HG02642 (cell line): ENCODE data around the gene CYB5R3.
"Not testable (repeated sequence)": the region's sequence is repeated elsewhere in the genome, so short reads cannot be mapped to it uniquely, and the experiment has no call there.

Experiments
- ATAC-seq: cut with Tn5 transposase; IDR thresholded peaks from one replicate; pipeline ENCODE4 v1.9.1; 2021; ENCODE audit warnings: mild to moderate bottlenecking; ENCODE audit not compliant: unreplicated experiment, poor library complexity

The CYB5R3 gene

DNA sequence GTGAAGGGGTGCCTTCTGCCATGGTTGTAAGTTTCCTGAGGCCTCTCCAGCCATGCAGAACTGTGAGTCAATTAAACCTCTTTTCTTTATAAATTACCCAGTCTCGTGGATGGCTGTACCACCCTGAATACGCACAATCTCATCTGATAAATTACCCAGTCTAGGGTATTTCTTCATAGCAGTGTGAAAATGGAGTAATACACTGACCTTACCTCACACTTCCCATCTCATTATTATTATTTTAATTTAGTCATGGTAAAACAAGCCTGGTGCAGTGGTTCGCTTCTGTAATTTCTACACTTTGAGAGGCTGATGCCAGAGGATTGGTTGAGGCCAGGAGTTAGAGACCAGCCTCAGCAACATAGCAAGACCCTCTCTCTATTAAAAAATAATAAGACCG is 30.5 kb upstream of the CYB5R3 start:
- ATAC-seq: no peak

DNA sequence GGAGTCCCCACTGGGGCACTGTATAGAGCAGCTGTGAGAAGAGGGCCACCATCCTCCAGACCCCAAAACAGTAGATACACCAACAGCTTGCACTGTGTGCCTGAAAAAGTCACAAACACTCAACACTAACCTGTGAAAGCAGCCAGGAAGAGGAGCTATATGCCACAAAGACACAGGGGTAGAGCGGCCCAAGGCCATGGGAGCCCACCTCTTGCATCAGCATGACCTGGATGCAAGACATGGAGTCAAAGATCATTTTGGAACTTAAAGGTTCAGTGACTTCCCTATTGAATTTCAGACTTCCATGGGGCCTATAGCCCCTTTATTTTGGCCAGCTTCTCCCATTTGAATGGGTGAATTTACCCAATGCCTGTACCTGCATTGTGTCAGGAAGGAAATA is 29.7 kb upstream of the CYB5R3 start:
- ATAC-seq: no peak

- not testable (repeated sequence) for ATAC-seq
Measured at GRCh38 chr22:42677936-42678335, 28.7 kb upstream of the CYB5R3 start.

- no peak for ATAC-seq
Measured at GRCh38 chr22:42676059-42676607, 26.9 kb upstream of the CYB5R3 start.

GRCh38 chr22:42673898-42674401 is 24.8 kb upstream of the CYB5R3 start:
- no peak for ATAC-seq

- not testable (repeated sequence) for ATAC-seq
Measured at GRCh38 chr22:42673071-42673470, 23.9 kb upstream of the CYB5R3 start.

DNA sequence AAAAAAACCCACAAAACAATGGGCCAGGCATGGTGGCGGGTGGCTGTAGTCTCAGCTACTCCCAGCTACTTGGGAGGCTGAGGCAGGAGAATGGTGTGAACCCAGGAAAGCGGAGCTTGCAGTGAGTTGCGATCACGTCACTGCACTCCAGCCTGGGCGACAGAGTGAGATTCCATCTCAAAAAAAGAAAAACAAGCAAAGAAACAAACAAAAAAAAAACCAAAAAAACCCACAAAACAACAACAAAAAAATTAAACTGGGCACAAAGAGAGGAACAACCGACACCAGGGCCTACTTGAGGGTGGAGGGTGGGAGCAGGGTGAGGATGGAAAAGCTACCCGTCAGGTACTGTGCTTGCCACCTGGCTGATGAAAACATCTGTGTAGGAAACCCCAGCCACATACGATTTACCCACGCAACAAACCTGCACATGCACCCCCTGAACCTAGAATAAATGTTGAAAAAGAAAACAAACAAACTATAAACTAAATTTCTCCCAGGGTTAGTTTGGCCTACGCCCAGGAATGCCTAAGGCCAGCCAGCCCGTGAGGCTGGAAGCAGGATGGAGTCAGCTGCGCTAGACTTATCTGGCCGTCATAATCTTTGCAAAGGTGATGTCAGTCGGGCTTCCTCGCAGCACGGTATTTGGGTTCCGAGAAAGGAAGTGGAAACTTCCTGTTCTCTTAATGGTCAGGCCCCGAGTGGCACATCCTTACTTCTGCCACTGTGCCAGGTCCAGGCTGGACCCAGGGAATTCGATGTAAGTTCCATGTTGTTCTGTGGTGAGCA is 21.9 kb upstream of the CYB5R3 start:
- ATAC-seq: no peak

GRCh38 chr22:42670046-42670445 is 20.9 kb upstream of the CYB5R3 start:
- no peak for ATAC-seq

GRCh38 chr22:42666393-42666792 is 17.2 kb upstream of the CYB5R3 start:
- ATAC-seq: not testable (repeated sequence)

- peak; percentile 58 for ATAC-seq
Measured at GRCh38 chr22:42664976-42665831, 16.0 kb upstream of the CYB5R3 start.

GRCh38 chr22:42661985-42662831 is 13.0 kb upstream of the CYB5R3 start:
- ATAC-seq: no peak

GRCh38 chr22:42656578-42656977 is 7.4 kb upstream of the CYB5R3 start:
- ATAC-seq: no peak

- ATAC-seq: no peak
Measured at GRCh38 chr22:42655693-42656092, 6.5 kb upstream of the CYB5R3 start.

DNA sequence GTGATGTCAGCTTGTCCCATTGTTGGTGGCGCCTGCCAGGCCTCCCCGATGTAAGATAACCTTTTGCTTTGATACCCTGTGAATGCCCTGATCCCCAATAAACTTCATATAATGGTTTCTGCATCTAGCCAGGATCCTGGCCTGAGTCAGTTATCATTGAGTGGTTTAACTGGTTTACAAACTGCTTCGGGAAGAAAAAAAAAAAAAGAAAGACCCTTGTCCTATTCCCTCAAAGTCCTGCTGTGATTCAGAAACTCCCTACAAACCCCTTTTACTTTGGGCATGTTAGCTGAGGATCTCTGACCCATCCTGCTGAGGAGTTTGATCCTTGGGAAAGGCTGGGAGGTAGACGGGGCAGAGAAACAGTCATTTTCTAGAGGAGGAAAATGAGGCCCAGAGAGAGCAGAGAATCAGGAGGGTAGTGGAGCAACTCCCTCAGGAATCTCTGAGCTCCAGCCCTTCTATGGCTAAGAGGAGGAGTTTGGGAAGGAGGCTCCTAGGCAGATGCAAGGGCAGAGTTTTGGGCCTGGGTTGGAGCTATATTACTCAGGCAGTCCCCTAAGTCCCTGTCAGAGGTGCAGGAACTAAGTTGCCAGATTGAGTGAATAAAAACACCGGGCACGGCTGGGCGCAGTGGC is 5.4 kb upstream of the CYB5R3 start:
- no peak for ATAC-seq

DNA sequence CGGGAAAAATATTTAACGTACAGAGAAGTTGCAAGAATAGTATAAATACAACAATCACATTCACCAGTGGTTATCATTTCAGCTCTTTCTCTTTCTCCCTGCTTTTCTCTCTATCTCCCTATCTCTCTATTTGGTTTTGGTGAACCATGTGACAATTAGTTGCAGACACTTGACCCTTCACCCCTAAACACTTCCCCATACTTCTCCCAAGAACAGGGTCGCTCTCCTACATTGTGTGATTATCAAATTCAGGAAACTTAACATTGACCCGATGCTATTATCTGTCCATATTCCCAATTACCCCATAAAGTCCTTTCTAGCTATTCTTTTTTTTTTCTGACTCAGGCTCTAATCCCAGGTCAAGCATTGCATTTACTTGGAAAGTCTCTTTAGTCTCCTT is 4.8 kb upstream of the CYB5R3 start:
- no peak for ATAC-seq

- ATAC-seq: no peak
Measured at GRCh38 chr22:42651134-42651533, 1.9 kb upstream of the CYB5R3 start.

GRCh38 chr22:42648368-42649245 is 585 bp downstream of the CYB5R3 start:
- ATAC-seq: peak; percentile 59

DNA sequence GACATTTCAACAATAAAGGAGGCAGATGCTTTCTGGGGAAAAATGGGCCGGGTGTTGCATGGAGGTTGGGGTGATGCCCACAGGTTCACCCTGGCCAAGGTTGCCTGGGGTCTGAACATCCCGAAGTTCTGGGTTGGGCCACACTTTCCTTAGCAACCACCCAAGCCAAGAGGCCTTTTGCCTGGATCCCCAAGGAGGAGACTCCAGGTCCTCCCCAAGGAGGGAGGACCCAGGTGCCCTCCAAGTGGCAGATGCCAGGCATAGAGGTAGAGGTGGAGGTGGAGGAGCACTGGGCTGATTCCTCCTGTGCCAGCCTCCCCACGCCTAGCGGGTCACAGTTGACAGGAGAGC is 1.2 kb downstream of the CYB5R3 start:
- ATAC-seq: no peak
